Activated effector memory CD4-positive, alpha-beta T cell treated with Interleukin-2 at 50 U/mL for 16 hours (primary cell): ENCODE data around the gene TMEM151A.
A peak's percentile ranks its signal among the peaks of the same experiment; 100 is the strongest.
"Not testable (repeated sequence)": the region's sequence is repeated elsewhere in the genome, so short reads cannot be mapped to it uniquely, and the experiment has no call there.

Source experiments
- DNase-seq: peaks from one replicate; pipeline ENCODE4 v3.0.0-alpha.2; 2020

The TMEM151A gene

GRCh38 chr11:66267379-66268243 lies 24.1 kb upstream of the TMEM151A start:
- DNase-seq, result peak; percentile 74

- peak; percentile 99 for DNase-seq
Observed at GRCh38 chr11:66268244-66268951, 23.3 kb upstream of the TMEM151A start, which contains the start of gene RAB1B. RAB1B (plus strand) TSS chr11:66268639; CDS start chr11:66268680, 41 bp downstream.

GRCh38 chr11:66268952-66269905 lies 22.5 kb upstream of the TMEM151A start:
- DNase-seq, result no peak

GRCh38 chr11:66271816-66272215 lies 19.9 kb upstream of the TMEM151A start:
- DNase-seq, result no peak

- DNase-seq, result no peak
Observed at GRCh38 chr11:66272596-66272995, 19.1 kb upstream of the TMEM151A start.

- no peak for DNase-seq
Observed at GRCh38 chr11:66274219-66274618, 17.5 kb upstream of the TMEM151A start.

GRCh38 chr11:66275396-66275795 lies 16.3 kb upstream of the TMEM151A start:
- no peak for DNase-seq

- no peak for DNase-seq
Observed at GRCh38 chr11:66275984-66276612, 15.6 kb upstream of the TMEM151A start.

- not testable (repeated sequence) for DNase-seq
Observed at GRCh38 chr11:66276619-66277018, 15.1 kb upstream of the TMEM151A start.

GRCh38 chr11:66277064-66277463 lies 14.6 kb upstream of the TMEM151A start:
- DNase-seq, result not testable (repeated sequence)

- peak; percentile 42 for DNase-seq
Observed at GRCh38 chr11:66277471-66278362, 14.0 kb upstream of the TMEM151A start, which contains the start of gene CNIH2. CNIH2 (plus strand) TSS chr11:66278175; CDS start chr11:66278457, 282 bp downstream.

GRCh38 chr11:66278363-66279091 lies 13.2 kb upstream of the TMEM151A start:
- DNase-seq, result no peak

GRCh38 chr11:66279092-66279734 lies 12.5 kb upstream of the TMEM151A start:
- DNase-seq, result no peak

- no peak for DNase-seq
Observed at GRCh38 chr11:66280428-66280827, 11.3 kb upstream of the TMEM151A start.

- DNase-seq, result no peak
Observed at GRCh38 chr11:66281001-66281400, 10.7 kb upstream of the TMEM151A start.

- DNase-seq, result no peak
Observed at GRCh38 chr11:66281776-66282467, 9.8 kb upstream of the TMEM151A start.

GRCh38 chr11:66282468-66283455 lies 8.9 kb upstream of the TMEM151A start:
- DNase-seq, result peak; percentile 97
